Ovary (tissue), 9 donors: ENCODE measurements around the gene EML1. TPM values are rescaled to one million over a fixed set of nuclear protein-coding genes. Genes with fewer than 3 reads are reported as not detected.

Experiments
- DNase-seq, 5 donors: peaks; one replicate each; pipeline ENCODE4 v3.0.0-alpha.2; 2019 to 2020
- H3K27ac ChIP-seq, 2 donors: fragments of 200-600 bp; one replicate each; pipeline versions ENCODE4 v1.5.1 to v1.8.0; 2019 to 2022
- H3K27me3 ChIP-seq: fragments of 200-600 bp; one replicate; pipeline ENCODE4 v1.8.0; 2022
- H3K36me3 ChIP-seq: fragments of 200-600 bp; sonication (generic); one replicate; pipeline ENCODE4 v1.5.1; 2019
- H3K4me1 ChIP-seq: one replicate; pipeline ENCODE4 v1.8.1; 2013; ENCODE audit warnings: mild to moderate bottlenecking, moderate library complexity; ENCODE audit not compliant: insufficient read depth
- H3K4me3 ChIP-seq: fragments of 200-600 bp; sonication (generic); one replicate; pipeline ENCODE4 v1.5.1; 2017
- H3K9me3 ChIP-seq, 2 donors: fragments of 200-600 bp in 1 of 2; sonication (generic) in 1 of 2; one replicate each; pipeline versions ENCODE4 v1.5.1 to v1.8.1; 2013 to 2019; ENCODE audit warnings: mild to moderate bottlenecking in 1 of 2, moderate library complexity in 1 of 2
- CTCF ChIP-seq, 3 donors: fragments of 450-650 bp in 2 of 3; fragments of 200-600 bp in 1 of 3; IDR thresholded peaks; one replicate each; pipeline versions ENCODE4 v1.5.1 to v1.8.0; 2016 to 2022; ENCODE audit warnings: antibody characterized with exemption in 3 of 3, mild to moderate bottlenecking in 1 of 3
- EP300 ChIP-seq: sonication (generic); formaldehyde crosslinking; IDR thresholded peaks from one replicate; pipeline ENCODE4 v1.6.1; 2017; ENCODE audit warnings: antibody characterized with exemption
- POLR2A ChIP-seq: fragments of 450-650 bp; IDR thresholded peaks from one replicate; pipeline ENCODE4 v1.6.1; 2017; ENCODE audit warnings: antibody characterized with exemption, mild to moderate bottlenecking, moderate library complexity
- WGBS, 3 donors: extraction: QIAGEN DNeasy Blood & Tissue Kit in 1 of 3; methylation state at CpG; one replicate each; pipeline versions ENCODE4 v1.1.5 to v1.1.7; 2013 to 2017; 5-methylcytosine and 5-hydroxymethylcytosine counted together
- intact Hi-C, 4 donors: fragments of 100-400 bp; cut with DNase I; formaldehyde crosslinking; loops; one replicate each; pipeline versions ENCODE4 v1.11.0 to v1.15.1; 2022 to 2023
- polyA plus RNA-seq, 2 donors: library from polyadenylated mRNA; stranded (reverse); fragments of 200-250 nt in 1 of 2; fragments of 350-450 nt in 1 of 2; fragmentation: Illumina TruSeq in 1 of 2; extraction: RNeasy Lipid Tissue Mini Kit (QIAGEN cat#74804) in 1 of 2; gene quantifications; one replicate each; pipeline ENCODE4 v1.2.3, GENCODE V29; 2013 to 2014
- total RNA-seq, 7 donors: library from RNA; depleted of rRNA in 2 of 7; stranded (reverse); fragments of >200 nt in 2 of 7; fragmentation: NEBNext Ultra II Directional in 3 of 7; extraction: Animal tissue kit (Norgen Biotek cat#: 25700) in 3 of 7; gene quantifications; one replicate each; pipeline versions ENCODE4 v1.1.0 to v1.2.4, GENCODE V29; 2016 to 2023
- donor health status: DM: no; HTN: no; CAD: no; lungs with moderate emphysema.
- donor health status: DM: no; HTN: no; CAD: no.
- donor health status: Bipolar disorder and iron deficiency.
- donor health status: DM: yes; HTN: yes; CAD: no.
- donor health status: DM: no; HTN: no; CAD: no.
- donor health status: DM: yes; HTN: yes; CAD: no.

The EML1 gene
- total and polyA plus RNA-seq, 9 donors: 4.4 to 22.3 (median 9.8) TPM

GRCh38 chr14:99784508-99784907 lies 8.7 kb upstream of the EML1 start:
- no peaks in the 10 kb centered on the region for H3K27me3 ChIP-seq
- DNase-seq: no peak
- WGBS, 3 donors: 33 to 44% (median 36%) methylated on average over 4 of the region's 4 CpGs
- no peaks in the 10 kb centered on the region for H3K36me3 ChIP-seq
- no peak overlapping the region for H3K4me3 ChIP-seq
- no peak for TF ChIP-seq POLR2A
- no peak for TF ChIP-seq EP300
- no peak for TF ChIP-seq CTCF (IDR thresholded peaks at IDR 0.05)
- no peak overlapping the region for H3K27ac ChIP-seq
- no peaks in the 10 kb centered on the region for H3K9me3 ChIP-seq
- no peaks in the 10 kb centered on the region for H3K4me1 ChIP-seq
- intact Hi-C loops: no loop called here

- 83 to 89% (median 89%) methylated on average over 9 of the region's 9 CpGs for WGBS, 3 donors
- intact Hi-C loops: no loop called here
- no peak overlapping the region for H3K27ac ChIP-seq
- H3K4me1 ChIP-seq: no peaks in the 10 kb centered on the region
- H3K36me3 ChIP-seq: no peaks in the 10 kb centered on the region
- no peaks in the 10 kb centered on the region for H3K9me3 ChIP-seq
- H3K27me3 ChIP-seq: no peaks in the 10 kb centered on the region
- TF ChIP-seq EP300 (no peak), CTCF (IDR thresholded peaks at IDR 0.05) (no peak), POLR2A (no peak)
- no peak overlapping the region for H3K4me3 ChIP-seq
- no peak for DNase-seq
Measured at GRCh38 chr14:99785426-99785825, 7.8 kb upstream of the EML1 start.

GRCh38 chr14:99786511-99786989 lies 6.7 kb upstream of the EML1 start:
- H3K4me1 ChIP-seq: no peaks in the 10 kb centered on the region
- H3K27me3 ChIP-seq: no peaks in the 10 kb centered on the region
- H3K27ac ChIP-seq: no peak overlapping the region
- no peak for DNase-seq
- H3K9me3 ChIP-seq: no peaks in the 10 kb centered on the region
- TF ChIP-seq CTCF (IDR thresholded peaks at IDR 0.05) (no peak), EP300 (no peak), POLR2A (no peak)
- intact Hi-C loops: no loop called here
- H3K4me3 ChIP-seq: no peak overlapping the region
- H3K36me3 ChIP-seq: no peaks in the 10 kb centered on the region
- WGBS, 3 donors: 81 to 88% (median 86%) methylated on average over 8 of the region's 8 CpGs

GRCh38 chr14:99788713-99789112 lies 4.5 kb upstream of the EML1 start:
- Histone ChIP-seq H3K4me3 (no peak overlapping the region), H3K27ac (no peak overlapping the region), H3K4me1 (peaks cover 4% of the 10 kb centered on the region), H3K36me3 (no peaks in the 10 kb centered on the region), H3K27me3 (no peaks in the 10 kb centered on the region), H3K9me3 (no peaks in the 10 kb centered on the region)
- intact Hi-C loops: no loop called here
- WGBS, 3 donors: 91 to 95% (median 92%) methylated on average over 6 of the region's 6 CpGs
- TF ChIP-seq EP300 (no peak), POLR2A (no peak), CTCF (IDR thresholded peaks at IDR 0.05) (no peak)
- no peak for DNase-seq

GRCh38 chr14:99789581-99789980 lies 3.6 kb upstream of the EML1 start:
- H3K27me3 ChIP-seq: no peaks in the 10 kb centered on the region
- TF ChIP-seq POLR2A (no peak), CTCF (IDR thresholded peaks at IDR 0.05) (no peak), EP300 (no peak)
- H3K9me3 ChIP-seq: no peaks in the 10 kb centered on the region
- DNase-seq: no peak
- no peak overlapping the region for H3K4me3 ChIP-seq
- H3K4me1 ChIP-seq: peaks cover 4% of the 10 kb centered on the region
- no peaks in the 10 kb centered on the region for H3K36me3 ChIP-seq
- WGBS, 3 donors: 23 to 36% (median 30%) methylated on average over 2 of the region's 2 CpGs
- intact Hi-C loops: no loop called here
- no peak overlapping the region for H3K27ac ChIP-seq
